HCT116 (cell line): Measurements from ENCODE around the gene CLN5. TPM values are rescaled to one million over a fixed set of nuclear protein-coding genes. Genes with fewer than 3 reads are reported as not detected.

Experiments used
- ATAC-seq: fragments of 200-7000 bp; cut with Tn5 transposase; 2 replicates; pipeline ENCODE4 v1.9.1; 2020; ENCODE audit warnings: mild to moderate bottlenecking, moderate library complexity
- BruUV-seq: library from RNA; stranded (reverse); fragments of 400-500 nt; replicated peaks from 2 replicates; lab custom pipeline; 2021; lab: Mats Ljungman, UMichigan
- CTCF ChIA-PET: fragments of 300-600 bp; sonication (Branson Sonifier 250); formaldehyde crosslinking; loops from one replicate; lab custom pipeline; 2021; ENCODE audit warnings: antibody characterized with exemption; lab: Charles Lee
- POLR2A ChIA-PET: fragments of 300-600, 350-600 bp; sonication (Branson Sonifier 250); formaldehyde crosslinking; loops from one replicate; lab custom pipeline; 2021; ENCODE audit warnings: antibody characterized with exemption; lab: Charles Lee
- RAD21 ChIA-PET, 2 experiments: fragments of 300-600 bp; sonication (Branson Sonifier 250); formaldehyde crosslinking; loops; one replicate each; lab custom pipeline; 2023; ENCODE audit warnings: low total read pairs in 2 of 2; ENCODE audit not compliant: uncharacterized antibody in 2 of 2, unreplicated experiment in 2 of 2, low non-redundant PET in 1 of 2; lab: Charles Lee
- DNase-seq: peaks from one replicate; pipeline ENCODE4 v3.0.0-alpha.2; 2010; ENCODE audit warnings: low read depth, low spot score
- H2AFZ ChIP-seq: fragments of 200-600 bp; shearing (Covaris generic), sonication (generic); 2 replicates; pipeline ENCODE4 v1.6.1; 2017; ENCODE audit warnings: low read depth, mixed run types, mixed read lengths, antibody characterized with exemption, low read length; ENCODE audit not compliant: poor library complexity, severe bottlenecking
- H3K27ac ChIP-seq: 2 replicates; pipeline ENCODE4 v1.5.1; 2012; ENCODE audit warnings: low read depth, low read length
- H3K27me3 ChIP-seq: fragments of 200-600 bp; sonication (generic); 2 replicates; pipeline ENCODE4 v1.6.1; 2016; ENCODE audit warnings: mixed run types, low read length, mixed read lengths; ENCODE audit not compliant: insufficient read depth
- H3K36me3 ChIP-seq, 2 experiments: fragments of 200-500 bp in 1 of 2; fragments of 200-600 bp in 1 of 2; sonication (Bioruptor generic) in 1 of 2; sonication (generic) in 1 of 2; 2 replicates each; pipeline versions ENCODE4 v1.5.1 to v1.6.1; 2014 to 2016; ENCODE audit warnings: low read length in 2 of 2, inconsistent platforms in 1 of 2, mixed read lengths in 1 of 2, mixed run types in 1 of 2; ENCODE audit not compliant: insufficient read depth in 2 of 2, control insufficient read depth in 1 of 2
- H3K4me1 ChIP-seq, 2 experiments: fragments of 200-600 bp in 1 of 2; sonication (generic) in 1 of 2; 2 replicates each; pipeline versions ENCODE4 v1.5.1 to v1.6.1; 2012 to 2017; ENCODE audit warnings: low read length in 2 of 2, inconsistent platforms in 1 of 2, mild to moderate bottlenecking in 1 of 2, mixed read lengths in 1 of 2, mixed run types in 1 of 2, moderate library complexity in 1 of 2; ENCODE audit not compliant: insufficient read depth in 2 of 2, control insufficient read depth in 1 of 2
- H3K4me2 ChIP-seq: fragments of 200-600 bp; sonication (generic); 2 replicates; pipeline ENCODE4 v1.6.1; 2017; ENCODE audit warnings: mixed run types, low read length, mixed read lengths
- H3K4me3 ChIP-seq, 2 experiments: fragments of 200-600 bp in 1 of 2; sonication (generic) in 1 of 2; replicated peaks in 1 of 2; 2 replicates each; pipeline ENCODE4 v1.5.1; 2011 to 2016; ENCODE audit warnings: low read length in 2 of 2, control low read depth in 1 of 2, low read depth in 1 of 2, mild to moderate bottlenecking in 1 of 2, mixed read lengths in 1 of 2, mixed run types in 1 of 2
- H3K79me2 ChIP-seq: fragments of 200-600 bp; sonication (generic); 2 replicates; pipeline ENCODE4 v1.6.1; 2017; ENCODE audit warnings: mild to moderate bottlenecking, mixed run types, low read length, moderate library complexity, mixed read lengths; ENCODE audit not compliant: insufficient read depth
- H3K9ac ChIP-seq: fragments of 200-600 bp; sonication (generic); 2 replicates; pipeline ENCODE4 v1.6.1; 2016; ENCODE audit warnings: low read length, mixed read lengths
- H3K9me2 ChIP-seq: fragments of 200-600 bp; sonication (generic), shearing (Covaris generic); 2 replicates; pipeline ENCODE4 v1.6.1; 2017; ENCODE audit warnings: mixed run types, mild to moderate bottlenecking, moderate library complexity; ENCODE audit not compliant: insufficient read depth
- H3K9me3 ChIP-seq, 2 experiments: fragments of 200-500 bp in 1 of 2; fragments of 200-600 bp in 1 of 2; sonication (Bioruptor generic) in 1 of 2; sonication (generic) in 1 of 2; 2 replicates each; pipeline ENCODE4 v1.6.1; 2014 to 2017; ENCODE audit warnings: low read length in 2 of 2, mixed read lengths in 2 of 2, inconsistent platforms in 1 of 2, low read depth in 1 of 2, mild to moderate bottlenecking in 1 of 2, mixed run types in 1 of 2, moderate library complexity in 1 of 2; ENCODE audit not compliant: control insufficient read depth in 1 of 2, insufficient read depth in 1 of 2
- H4K20me1 ChIP-seq: fragments of 200-600 bp; sonication (generic), shearing (Covaris generic); 2 replicates; pipeline ENCODE4 v1.6.1; 2017; ENCODE audit warnings: mixed run types, mild to moderate bottlenecking, moderate library complexity; ENCODE audit not compliant: insufficient read depth
- EGR1 ChIP-seq: IDR thresholded peaks from 2 replicates; pipeline ENCODE4 v1.6.1; 2012; ENCODE audit warnings: low read depth
- FOSL1 ChIP-seq: IDR thresholded peaks from 2 replicates; pipeline ENCODE4 v1.6.1; 2012; ENCODE audit warnings: low read depth
- JUND ChIP-seq: IDR thresholded peaks from 2 replicates; pipeline ENCODE4 v1.6.1; 2012
- intact Hi-C: fragments of 100-400 bp; cut with micrococcal nuclease; formaldehyde crosslinking; loops from 2 replicates; pipeline ENCODE4 v1.10.0; 2022
- total RNA-seq: library from RNA; stranded (reverse); gene quantifications from one replicate; pipeline ENCODE4 v1.2.1, GENCODE V29; 2021; ENCODE audit not compliant: unreplicated experiment
- TF ChIP-seq, protein P1 (sequence below): IDR thresholded peaks from 2 replicates; pipeline ENCODE4 v1.6.1; 2011; ENCODE audit warnings: mild to moderate bottlenecking, low read length, moderate library complexity; ENCODE audit not compliant: insufficient replicate concordance; ENCODE audit errors: extremely low read depth
- TF ChIP-seq, protein P2 (sequence below): IDR thresholded peaks from 2 replicates; pipeline ENCODE4 v1.6.1; 2012

The CLN5 gene
- total RNA-seq, 1 experiment from 2014 or later, result 21.4 TPM

DNA sequence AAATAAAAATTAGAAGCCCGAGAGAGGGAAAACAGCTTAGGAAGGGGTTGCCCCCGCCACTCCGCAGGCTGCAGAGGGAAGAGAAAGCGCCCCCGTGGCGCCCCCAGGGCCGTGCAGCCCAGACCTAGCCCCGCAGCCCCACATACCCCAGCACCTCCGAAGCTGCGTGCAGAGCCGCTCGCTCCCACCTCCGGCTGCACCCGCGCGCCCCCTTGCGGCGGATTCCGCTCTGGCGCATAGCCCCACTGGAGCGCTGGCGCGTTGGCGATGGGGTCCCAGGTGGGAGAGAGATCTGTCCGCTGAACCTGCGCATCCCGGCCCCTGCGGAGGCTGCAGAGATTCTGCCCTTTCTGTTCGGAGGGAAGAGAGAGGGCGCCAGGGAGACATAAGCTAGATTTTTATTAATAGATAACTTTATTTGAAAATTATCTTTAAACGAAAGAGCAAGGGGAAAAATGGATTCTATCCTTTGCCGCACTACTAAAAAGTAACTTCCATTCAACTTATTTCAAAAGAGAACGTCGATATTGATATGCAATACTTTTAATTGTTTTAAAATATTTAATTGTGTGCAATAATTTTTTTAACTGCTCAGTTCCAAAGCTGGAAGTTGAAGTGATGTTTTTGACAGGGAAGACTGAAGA lies 11.7 kb upstream of the CLN5 start (continued):
- TF ChIP-seq, protein P1, sequence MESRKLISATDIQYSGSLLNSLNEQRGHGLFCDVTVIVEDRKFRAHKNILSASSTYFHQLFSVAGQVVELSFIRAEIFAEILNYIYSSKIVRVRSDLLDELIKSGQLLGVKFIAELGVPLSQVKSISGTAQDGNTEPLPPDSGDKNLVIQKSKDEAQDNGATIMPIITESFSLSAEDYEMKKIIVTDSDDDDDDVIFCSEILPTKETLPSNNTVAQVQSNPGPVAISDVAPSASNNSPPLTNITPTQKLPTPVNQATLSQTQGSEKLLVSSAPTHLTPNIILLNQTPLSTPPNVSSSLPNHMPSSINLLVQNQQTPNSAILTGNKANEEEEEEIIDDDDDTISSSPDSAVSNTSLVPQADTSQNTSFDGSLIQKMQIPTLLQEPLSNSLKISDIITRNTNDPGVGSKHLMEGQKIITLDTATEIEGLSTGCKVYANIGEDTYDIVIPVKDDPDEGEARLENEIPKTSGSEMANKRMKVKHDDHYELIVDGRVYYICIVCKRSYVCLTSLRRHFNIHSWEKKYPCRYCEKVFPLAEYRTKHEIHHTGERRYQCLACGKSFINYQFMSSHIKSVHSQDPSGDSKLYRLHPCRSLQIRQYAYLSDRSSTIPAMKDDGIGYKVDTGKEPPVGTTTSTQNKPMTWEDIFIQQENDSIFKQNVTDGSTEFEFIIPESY, result no peak
- TF ChIP-seq EGR1 (no peak), JUND (no peak)
- TF ChIP-seq, protein P2, sequence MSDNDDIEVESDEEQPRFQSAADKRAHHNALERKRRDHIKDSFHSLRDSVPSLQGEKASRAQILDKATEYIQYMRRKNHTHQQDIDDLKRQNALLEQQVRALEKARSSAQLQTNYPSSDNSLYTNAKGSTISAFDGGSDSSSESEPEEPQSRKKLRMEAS, result no peak

DNA sequence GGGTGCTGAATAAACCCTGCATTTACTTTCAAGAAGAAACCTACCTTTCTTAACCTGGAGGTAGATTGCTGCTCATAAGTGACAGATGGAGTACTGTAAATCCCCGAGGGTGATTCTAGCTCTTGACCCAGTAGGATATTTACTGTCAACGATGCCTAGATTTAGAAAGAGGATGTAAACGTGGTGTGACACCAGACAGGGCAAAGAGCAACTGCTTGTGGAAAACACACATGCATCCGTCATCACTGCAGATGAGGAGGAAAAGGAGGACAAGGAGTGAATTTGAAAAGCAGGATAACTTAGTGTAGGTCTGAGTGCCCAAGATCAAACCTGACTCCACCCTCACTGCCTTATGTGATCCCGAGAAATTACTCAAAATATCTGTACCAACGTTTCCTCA lies 9.8 kb upstream of the CLN5 start:
- H3K79me2 ChIP-seq, result no peaks in the 10 kb centered on the region
- CTCF ChIA-PET, result no interaction called here
- peaks cover 2 to 3% of the 10 kb centered on the region in 2 experiments; a peak in 1 of 4 replicates for H3K4me1 ChIP-seq
- no peak overlapping the region for H3K4me2 ChIP-seq
- TF ChIP-seq FOSL1 (no peak), EGR1 (no peak)
- intact Hi-C loops, result loop anchor here (5.0 to 10.0 kb wide), 2 partner anchors 1105 to 1297 kb away; no protein-coding TSS in a partner anchor
- DNase-seq (no peak), ATAC-seq (no peak)
- H4K20me1 ChIP-seq, result no peaks in the 10 kb centered on the region
- POLR2A ChIA-PET, result no interaction called here
- BruUV-seq, result no TSS peak
- RAD21 ChIA-PET, result no interaction called here
- H3K27ac ChIP-seq, result no peak overlapping the region
- H3K27me3 ChIP-seq, result no peaks in the 10 kb centered on the region
- no peak overlapping the region for H3K9ac ChIP-seq
- no peaks in the 10 kb centered on the region for H3K9me3 ChIP-seq
- H3K4me3 ChIP-seq, result no peak overlapping the region
- H2AFZ ChIP-seq, result no peak overlapping the region
- H3K36me3 ChIP-seq, result no peaks in the 10 kb centered on the region
- no peaks in the 10 kb centered on the region for H3K9me2 ChIP-seq
